ENCODE data around the gene RBM18. TPM values are rescaled to one million over a fixed set of nuclear protein-coding genes. Genes with fewer than 3 reads are reported as not detected.

Gene RBM18
- total RNA-seq, 2 donors from 2014 or later: 21.5 TPM

- no peaks in the 10 kb centered on the region for H3K4me1 ChIP-seq
- H3K27me3 ChIP-seq: peaks cover 78% of the 10 kb centered on the region
- H3K9ac ChIP-seq (ENCODE audit: low read depth in 2 of 2, low read length in 2 of 2): no peak overlapping the region
- H3K9me3 ChIP-seq: no peaks in the 10 kb centered on the region
- H3K27ac ChIP-seq: no peak overlapping the region
- DNase-seq: no peak
- no peak overlapping the region for H3K4me3 ChIP-seq
- intact Hi-C loops (cut with DNase I): no loop called here
- no peaks in the 10 kb centered on the region for H3K36me3 ChIP-seq
- no peak for TF ChIP-seq CTCF (IDR thresholded peaks at IDR 0.05)
Measured at GRCh38 chr9:122227575-122227900, 37.1 kb downstream of the RBM18 start.

GRCh38 chr9:122226758-122227574, 37.7 kb downstream of the RBM18 start:
- Histone ChIP-seq H3K4me1 (no peaks in the 10 kb centered on the region), H3K9ac (ENCODE audit: low read depth in 2 of 2, low read length in 2 of 2) (no peak overlapping the region), H3K27me3 (peaks cover 80% of the 10 kb centered on the region), H3K27ac (no peak overlapping the region), H3K36me3 (no peaks in the 10 kb centered on the region), H3K4me3 (no peak overlapping the region), H3K9me3 (no peaks in the 10 kb centered on the region)
- no peak for DNase-seq
- no peak for TF ChIP-seq CTCF (IDR thresholded peaks at IDR 0.05)
- intact Hi-C loops (cut with DNase I): no loop called here

GRCh38 chr9:122226142-122226757, 38.4 kb downstream of the RBM18 start:
- no peak overlapping the region for H3K4me3 ChIP-seq
- no peak for DNase-seq
- H3K4me1 ChIP-seq: no peaks in the 10 kb centered on the region
- no peaks in the 10 kb centered on the region for H3K9me3 ChIP-seq
- no peak overlapping the region for H3K27ac ChIP-seq
- intact Hi-C loops (cut with DNase I): no loop called here
- TF ChIP-seq CTCF (IDR thresholded peaks at IDR 0.05): no peak
- H3K9ac ChIP-seq (ENCODE audit: low read depth in 2 of 2, low read length in 2 of 2): no peak overlapping the region
- no peaks in the 10 kb centered on the region for H3K36me3 ChIP-seq
- H3K27me3 ChIP-seq: peaks cover 86% of the 10 kb centered on the region

GRCh38 chr9:122225312-122226141, 39.1 kb downstream of the RBM18 start:
- TF ChIP-seq CTCF (IDR thresholded peaks at IDR 0.05): no peak
- Histone ChIP-seq H3K27me3 (peaks cover 91% of the 10 kb centered on the region), H3K9me3 (no peaks in the 10 kb centered on the region), H3K27ac (no peak overlapping the region), H3K4me3 (no peak overlapping the region), H3K4me1 (no peaks in the 10 kb centered on the region), H3K36me3 (no peaks in the 10 kb centered on the region), H3K9ac (ENCODE audit: low read depth in 2 of 2, low read length in 2 of 2) (no peak overlapping the region)
- intact Hi-C loops (cut with DNase I): no loop called here
- DNase-seq: no peak

- no peak for TF ChIP-seq CTCF (IDR thresholded peaks at IDR 0.05)
- peaks cover 4% of the 10 kb centered on the region for H3K4me1 ChIP-seq
- H3K27ac ChIP-seq: no peak overlapping the region
- DNase-seq: no peak
- H3K36me3 ChIP-seq: no peaks in the 10 kb centered on the region
- no peak overlapping the region for H3K9ac ChIP-seq (ENCODE audit: low read depth in 2 of 2, low read length in 2 of 2)
- no peaks in the 10 kb centered on the region for H3K9me3 ChIP-seq
- H3K4me3 ChIP-seq: no peak overlapping the region
- peaks cover 93% of the 10 kb centered on the region for H3K27me3 ChIP-seq
- intact Hi-C loops (cut with DNase I): no loop called here
Measured at GRCh38 chr9:122223435-122223834, 41.2 kb downstream of the RBM18 start.

All from colonic mucosa (tissue), 4 donors.